GM03348 (cell line): Measurements from ENCODE around the gene VSX2.

Source experiments
- DNase-seq: peaks from one replicate; pipeline ENCODE4 v3.0.0; 2012; ENCODE audit warnings: low spot score

The VSX2 gene

DNA sequence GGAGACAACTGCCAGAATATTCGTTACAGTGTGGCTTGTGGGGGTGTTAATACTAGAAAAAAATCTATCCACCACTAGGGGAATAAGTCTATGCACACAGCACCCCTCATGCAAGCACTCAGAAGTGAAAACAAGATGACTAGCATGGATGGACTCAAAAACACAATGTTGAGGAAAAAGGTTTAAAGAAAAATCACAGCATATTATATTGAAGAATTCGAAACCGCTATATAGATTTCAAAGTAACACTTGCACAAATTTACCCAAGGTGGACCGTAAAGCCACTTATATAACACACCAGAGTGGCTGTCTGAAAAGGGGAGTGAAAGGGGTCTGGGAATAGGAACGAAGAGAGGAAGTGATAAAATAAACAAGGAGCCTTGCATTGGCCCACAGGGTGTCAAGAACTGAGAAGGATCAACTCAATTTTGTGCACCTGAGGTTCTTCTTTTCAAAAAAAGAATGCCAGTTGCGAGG lies 62.9 kb downstream of the VSX2 start:
- peak; percentile 77 for DNase-seq

DNA sequence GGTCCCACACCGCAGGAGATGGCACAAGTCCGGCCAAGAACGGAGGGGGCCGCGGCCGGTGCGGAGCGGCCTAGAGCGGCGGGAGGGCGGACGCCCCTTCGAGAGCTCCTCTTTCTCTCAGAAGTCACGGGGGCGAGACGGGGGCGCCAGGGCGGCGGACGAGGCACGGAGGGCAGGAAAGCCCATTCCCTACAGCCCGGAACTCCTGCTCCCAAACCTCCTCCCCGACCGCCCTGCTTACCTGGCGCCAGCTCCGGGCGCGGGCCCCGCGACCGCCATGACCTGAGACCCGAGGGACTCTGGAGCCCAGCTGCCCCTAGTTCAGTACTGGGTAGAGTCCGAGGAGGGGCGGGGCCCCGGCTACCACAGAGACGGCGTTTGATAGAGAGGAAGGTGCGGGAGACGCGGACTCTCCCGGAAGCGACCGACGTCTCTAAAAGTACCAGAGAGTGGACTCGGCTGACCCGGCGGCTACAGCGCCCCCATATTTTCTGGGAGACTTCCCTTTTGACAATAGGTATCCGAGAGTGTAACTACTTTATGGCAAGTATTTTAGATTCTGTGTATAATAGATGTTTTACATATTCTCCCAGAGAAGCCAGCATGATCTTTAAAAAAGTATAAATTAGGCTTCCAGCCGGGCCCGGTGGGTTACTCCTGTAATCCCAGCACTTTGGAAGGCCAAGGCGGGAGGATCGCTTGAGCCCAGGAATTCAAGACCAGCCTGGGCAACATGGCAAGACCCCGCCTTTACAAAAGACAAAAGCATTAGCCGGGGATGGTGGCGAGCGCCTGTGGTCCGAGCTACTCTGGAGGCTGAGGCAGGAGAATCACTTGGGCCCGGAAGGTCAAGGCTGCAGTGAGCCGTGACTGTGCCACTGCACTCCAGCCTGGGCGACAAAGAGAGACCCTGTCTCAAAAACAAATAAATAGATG lies 63.7 kb downstream of the VSX2 start, which contains the start of gene ABCD4:
Gene ABCD4, minus strand, starts transcription at position 301 of the 936 bp plus-strand sequence. Its CDS starts 22 bp downstream, at position 279.
- DNase-seq: peak; percentile 95

DNA sequence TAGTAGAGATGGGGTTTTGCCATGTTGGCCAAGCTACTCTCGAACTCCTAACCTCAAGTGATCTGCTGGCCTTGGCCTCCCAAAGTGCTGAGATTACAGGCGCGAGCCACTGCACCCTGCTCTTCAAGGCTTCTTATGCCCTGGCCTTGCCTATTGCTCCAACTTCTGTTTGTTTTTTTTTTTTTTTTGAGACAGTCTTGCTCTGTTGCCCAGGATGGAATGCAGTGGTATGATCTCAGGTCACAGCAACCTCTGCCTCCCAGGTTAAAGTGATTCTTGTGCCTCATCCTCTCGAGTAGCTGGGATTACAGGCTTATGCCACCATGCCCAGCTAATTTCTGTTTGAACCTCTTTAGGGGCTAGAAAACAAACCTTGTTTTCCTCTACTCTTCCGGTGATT lies 69.4 kb downstream of the VSX2 start:
- no peak for DNase-seq

DNA sequence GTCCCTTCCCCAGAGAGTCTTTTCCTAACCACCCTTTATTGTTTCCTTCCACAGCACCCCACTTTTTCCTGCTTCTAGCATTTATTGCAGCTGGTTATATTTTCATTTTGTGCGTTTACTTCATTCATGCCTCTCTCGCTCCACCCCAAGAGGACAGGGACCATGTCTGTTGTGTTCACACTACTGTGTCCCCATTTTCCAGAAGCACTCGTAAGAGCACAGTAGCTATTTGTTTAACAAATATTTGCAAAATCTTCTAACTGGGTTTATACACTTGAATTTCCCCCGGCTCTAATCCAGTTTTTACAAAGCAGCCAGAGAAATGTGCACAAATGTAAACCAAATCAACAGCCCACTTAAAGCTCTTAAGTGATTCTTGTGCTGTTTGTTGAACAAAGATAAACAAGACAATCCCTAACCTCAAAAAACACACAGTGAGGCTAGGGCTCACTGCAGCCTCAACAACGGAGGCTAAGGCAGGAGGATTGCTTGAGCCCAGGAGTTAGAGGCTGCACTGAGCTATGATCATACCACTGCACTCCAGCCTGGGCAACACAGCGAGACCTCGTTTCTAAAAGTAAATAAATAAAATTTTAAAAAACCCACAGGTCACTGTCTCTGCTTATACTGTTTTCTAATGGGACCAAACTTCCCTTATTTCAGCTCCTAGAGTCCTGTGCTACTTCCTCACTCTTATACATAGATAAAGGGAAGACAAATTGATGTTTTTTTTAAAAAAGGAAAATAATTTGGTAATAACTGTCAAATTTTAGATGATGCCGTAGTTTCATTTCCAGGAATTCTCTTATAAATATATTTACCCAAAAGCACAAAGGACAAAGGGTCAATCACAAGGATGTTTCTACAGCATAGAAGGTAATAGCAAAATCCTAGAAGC lies 70.1 kb downstream of the VSX2 start:
- DNase-seq: no peak

DNA sequence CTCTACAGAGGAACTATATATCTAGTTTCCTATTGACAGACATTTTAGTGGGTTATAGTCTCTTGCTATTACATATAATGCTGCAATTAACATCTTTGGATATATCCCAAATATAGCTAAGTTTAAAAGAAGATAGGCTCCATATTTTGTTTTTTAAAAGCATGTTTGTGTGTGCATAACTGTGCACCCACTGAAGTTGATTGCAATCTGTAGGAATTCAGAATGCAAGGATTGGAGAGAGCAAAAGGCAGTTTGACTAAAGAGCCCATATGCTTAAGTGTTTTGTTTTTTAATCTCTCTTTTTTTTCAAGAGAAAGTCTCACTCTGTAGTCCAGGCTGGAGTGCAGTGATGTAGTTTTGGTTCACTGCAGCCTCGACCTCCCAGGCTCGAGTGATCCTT lies 72.9 kb downstream of the VSX2 start:
- no peak for DNase-seq
